GM23338 (cell line): ENCODE results near the gene TTC39A. TPM values are rescaled to one million over a fixed set of nuclear protein-coding genes. Genes with fewer than 3 reads are reported as not detected.

Experiments used
- ATAC-seq: fragments of 200-7000 bp; cut with Tn5 transposase; 3 replicates; pipeline ENCODE4 v1.9.1; 2020
- DNase-seq: peaks from one replicate; pipeline ENCODE4 v3.0.0-alpha.2; 2015; ENCODE audit warnings: low spot score
- H2AFZ ChIP-seq: fragments of 200-600 bp; sonication (generic); 2 replicates; pipeline ENCODE4 v1.8.0; 2016; ENCODE audit warnings: antibody characterized with exemption, mild to moderate bottlenecking, moderate library complexity
- H3F3A ChIP-seq: fragments of 200-600 bp; sonication (generic); replicated peaks from 2 replicates; pipeline ENCODE4 v1.8.0; 2017; ENCODE audit warnings: antibody characterized with exemption, mixed run types, low read depth
- H3K27ac ChIP-seq: fragments of 200-600 bp; sonication (generic); 2 replicates; pipeline ENCODE4 v1.6.1; 2016; ENCODE audit warnings: low read depth
- H3K27me3 ChIP-seq: fragments of 200-600 bp; sonication (generic); 2 replicates; pipeline ENCODE4 v1.8.0; 2016; ENCODE audit warnings: mild to moderate bottlenecking, mixed run types, moderate library complexity; ENCODE audit not compliant: insufficient read depth
- H3K36me3 ChIP-seq: fragments of 200-600 bp; sonication (generic); 2 replicates; pipeline ENCODE4 v1.8.0; 2016; ENCODE audit warnings: mild to moderate bottlenecking; ENCODE audit not compliant: insufficient read depth
- H3K4me1 ChIP-seq: fragments of 200-600 bp; sonication (generic); 2 replicates; pipeline ENCODE4 v1.8.0; 2016; ENCODE audit warnings: mild to moderate bottlenecking, moderate library complexity; ENCODE audit not compliant: insufficient read depth
- H3K4me2 ChIP-seq: fragments of 200-600 bp; sonication (generic); 2 replicates; pipeline ENCODE4 v1.7.1; 2017; ENCODE audit warnings: mixed run types
- H3K4me3 ChIP-seq: fragments of 200-600 bp; sonication (generic); 2 replicates; pipeline ENCODE4 v1.6.1; 2016; ENCODE audit warnings: mixed run types
- H3K79me2 ChIP-seq: fragments of 200-600 bp; sonication (generic); replicated peaks from 2 replicates; pipeline ENCODE4 v1.8.0; 2017; ENCODE audit warnings: mild to moderate bottlenecking; ENCODE audit not compliant: insufficient read depth
- H3K9me2 ChIP-seq: fragments of 200-600 bp; sonication (generic); 2 replicates; pipeline ENCODE4 v1.8.0; 2017; ENCODE audit not compliant: insufficient read depth
- H4K20me1 ChIP-seq: fragments of 200-600 bp; sonication (generic); replicated peaks from 2 replicates; pipeline ENCODE4 v1.8.0; 2017; ENCODE audit warnings: mild to moderate bottlenecking; ENCODE audit not compliant: insufficient read depth
- H3K27ac Mint-ChIP-seq: 2 replicates; pipeline ENCODE4 v1.8.0; 2020; ENCODE audit warnings: inconsistent platforms, mild to moderate bottlenecking, moderate library complexity, mixed read lengths
- H3K27me3 Mint-ChIP-seq: 3 replicates; pipeline ENCODE4 v1.8.0; 2022; ENCODE audit warnings: low read depth, mild to moderate bottlenecking, moderate library complexity, mixed read lengths, inconsistent platforms; ENCODE audit not compliant: insufficient read depth, poor library complexity
- H3K36me3 Mint-ChIP-seq: 3 replicates; pipeline ENCODE4 v1.8.0; 2021; ENCODE audit warnings: low read depth, mild to moderate bottlenecking, inconsistent platforms, moderate library complexity, mixed read lengths
- H3K4me1 Mint-ChIP-seq: 3 replicates; pipeline ENCODE4 v1.8.0; 2020; ENCODE audit warnings: mild to moderate bottlenecking, inconsistent platforms, mixed read lengths
- H3K4me3 Mint-ChIP-seq: 3 replicates; pipeline ENCODE4 v1.8.0; 2021; ENCODE audit warnings: moderate library complexity, mild to moderate bottlenecking, inconsistent platforms, mixed read lengths
- H3K9me3 Mint-ChIP-seq: 3 replicates; pipeline ENCODE4 v1.8.0; 2020; ENCODE audit warnings: moderate library complexity, mild to moderate bottlenecking, inconsistent platforms, mixed read lengths
- CREB1 ChIP-seq: fragments of 250-450 bp; sonication (Bioruptor Pico); IDR thresholded peaks from 2 replicates; pipeline ENCODE4 v1.5.0; 2020; ENCODE audit warnings: low read depth, mild to moderate bottlenecking, moderate library complexity
- EZH2 ChIP-seq: fragments of 200-600 bp; sonication (generic); IDR thresholded peaks from one replicate; pipeline ENCODE4 v1.8.0; 2017; ENCODE audit warnings: antibody characterized with exemption, mild to moderate bottlenecking, low read depth; ENCODE audit not compliant: unreplicated experiment
- EZH2phosphoT487 ChIP-seq: fragments of 200-600 bp; sonication (generic); IDR thresholded peaks from one replicate; pipeline ENCODE4 v1.8.1; 2018; ENCODE audit warnings: antibody characterized with exemption; ENCODE audit not compliant: unreplicated experiment
- NANOG ChIP-seq: IDR thresholded peaks from 2 replicates; pipeline ENCODE4 v1.6.1; 2016; ENCODE audit warnings: antibody characterized with exemption, borderline replicate concordance
- STAT1 ChIP-seq: IDR thresholded peaks from one replicate; pipeline ENCODE4 v1.6.1; 2016; ENCODE audit warnings: antibody characterized with exemption; ENCODE audit not compliant: unreplicated experiment
- ZNF114 ChIP-seq: fragments of 250-450 bp; sonication (Bioruptor Pico); IDR thresholded peaks from 2 replicates; pipeline ENCODE4 v1.5.0; 2020; ENCODE audit warnings: mild to moderate bottlenecking, moderate library complexity
- ZNF331 ChIP-seq: fragments of 250-450 bp; sonication (Bioruptor Pico); IDR thresholded peaks from 2 replicates; pipeline ENCODE4 v1.5.0; 2020; ENCODE audit warnings: low read depth, mild to moderate bottlenecking, moderate library complexity
- polyA plus RNA-seq: library from polyadenylated mRNA; unstranded; fragments of >200 nt; fragmentation: Nextera tagmentation; extraction: Ambion mirVana; gene quantifications from 2 replicates; pipeline ENCODE4 v1.2.1, GENCODE V29; 2016
- total RNA-seq: library from RNA; depleted of rRNA; stranded (reverse); fragments of >200 nt; shearing (Covaris generic); gene quantifications from 2 replicates; pipeline ENCODE4 v1.2.3, GENCODE V29; 2014
- TF ChIP-seq, protein P1 (sequence below): fragments of 250-450 bp; sonication (Bioruptor Pico); IDR thresholded peaks from 2 replicates; pipeline ENCODE4 v1.5.0; 2020; ENCODE audit warnings: mild to moderate bottlenecking, moderate library complexity
- TF ChIP-seq, protein P2 (sequence below): IDR thresholded peaks from one replicate; pipeline ENCODE4 v1.6.1; 2018; ENCODE audit warnings: antibody characterized with exemption; ENCODE audit not compliant: unreplicated experiment
- TF ChIP-seq, protein P3 (sequence below), 2 experiments: fragments of 200-600 bp in 1 of 2; sonication (generic) in 1 of 2; conservative IDR thresholded peaks; 2 replicates each; pipeline versions ENCODE4 v1.5.1 to v1.6.1; 2016 to 2017; ENCODE audit warnings: antibody characterized with exemption in 2 of 2, low read depth in 2 of 2, mild to moderate bottlenecking in 2 of 2, moderate library complexity in 1 of 2
- TF ChIP-seq, protein P4 (sequence below): IDR thresholded peaks from 2 replicates; pipeline ENCODE4 v1.6.1; 2016; ENCODE audit warnings: antibody characterized with exemption

The TTC39A gene
- total and polyA plus RNA-seq, 2 experiments from 2014 or later = 2.3 to 7.1 TPM

DNA sequence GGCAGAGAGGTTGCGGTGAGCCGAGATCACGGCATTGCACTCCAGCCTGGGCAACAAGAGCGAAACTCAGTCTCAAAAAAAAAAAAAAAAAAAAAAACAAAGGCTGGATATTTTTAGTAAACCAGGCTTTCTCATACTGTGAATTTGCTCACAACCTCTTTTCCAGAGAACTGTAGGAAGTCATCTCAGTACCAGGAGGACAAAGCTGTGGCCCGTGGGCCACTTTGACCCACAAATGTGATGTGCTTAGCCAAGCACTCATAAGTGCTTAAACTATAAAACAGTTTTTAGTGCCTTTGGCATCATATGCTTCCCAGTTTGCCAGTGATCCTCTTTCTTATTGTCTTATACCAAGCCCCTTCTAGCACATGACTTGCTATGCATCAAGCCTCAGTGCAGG lies 47.8 kb downstream of the TTC39A start (continued):
- TF ChIP-seq, protein P1, sequence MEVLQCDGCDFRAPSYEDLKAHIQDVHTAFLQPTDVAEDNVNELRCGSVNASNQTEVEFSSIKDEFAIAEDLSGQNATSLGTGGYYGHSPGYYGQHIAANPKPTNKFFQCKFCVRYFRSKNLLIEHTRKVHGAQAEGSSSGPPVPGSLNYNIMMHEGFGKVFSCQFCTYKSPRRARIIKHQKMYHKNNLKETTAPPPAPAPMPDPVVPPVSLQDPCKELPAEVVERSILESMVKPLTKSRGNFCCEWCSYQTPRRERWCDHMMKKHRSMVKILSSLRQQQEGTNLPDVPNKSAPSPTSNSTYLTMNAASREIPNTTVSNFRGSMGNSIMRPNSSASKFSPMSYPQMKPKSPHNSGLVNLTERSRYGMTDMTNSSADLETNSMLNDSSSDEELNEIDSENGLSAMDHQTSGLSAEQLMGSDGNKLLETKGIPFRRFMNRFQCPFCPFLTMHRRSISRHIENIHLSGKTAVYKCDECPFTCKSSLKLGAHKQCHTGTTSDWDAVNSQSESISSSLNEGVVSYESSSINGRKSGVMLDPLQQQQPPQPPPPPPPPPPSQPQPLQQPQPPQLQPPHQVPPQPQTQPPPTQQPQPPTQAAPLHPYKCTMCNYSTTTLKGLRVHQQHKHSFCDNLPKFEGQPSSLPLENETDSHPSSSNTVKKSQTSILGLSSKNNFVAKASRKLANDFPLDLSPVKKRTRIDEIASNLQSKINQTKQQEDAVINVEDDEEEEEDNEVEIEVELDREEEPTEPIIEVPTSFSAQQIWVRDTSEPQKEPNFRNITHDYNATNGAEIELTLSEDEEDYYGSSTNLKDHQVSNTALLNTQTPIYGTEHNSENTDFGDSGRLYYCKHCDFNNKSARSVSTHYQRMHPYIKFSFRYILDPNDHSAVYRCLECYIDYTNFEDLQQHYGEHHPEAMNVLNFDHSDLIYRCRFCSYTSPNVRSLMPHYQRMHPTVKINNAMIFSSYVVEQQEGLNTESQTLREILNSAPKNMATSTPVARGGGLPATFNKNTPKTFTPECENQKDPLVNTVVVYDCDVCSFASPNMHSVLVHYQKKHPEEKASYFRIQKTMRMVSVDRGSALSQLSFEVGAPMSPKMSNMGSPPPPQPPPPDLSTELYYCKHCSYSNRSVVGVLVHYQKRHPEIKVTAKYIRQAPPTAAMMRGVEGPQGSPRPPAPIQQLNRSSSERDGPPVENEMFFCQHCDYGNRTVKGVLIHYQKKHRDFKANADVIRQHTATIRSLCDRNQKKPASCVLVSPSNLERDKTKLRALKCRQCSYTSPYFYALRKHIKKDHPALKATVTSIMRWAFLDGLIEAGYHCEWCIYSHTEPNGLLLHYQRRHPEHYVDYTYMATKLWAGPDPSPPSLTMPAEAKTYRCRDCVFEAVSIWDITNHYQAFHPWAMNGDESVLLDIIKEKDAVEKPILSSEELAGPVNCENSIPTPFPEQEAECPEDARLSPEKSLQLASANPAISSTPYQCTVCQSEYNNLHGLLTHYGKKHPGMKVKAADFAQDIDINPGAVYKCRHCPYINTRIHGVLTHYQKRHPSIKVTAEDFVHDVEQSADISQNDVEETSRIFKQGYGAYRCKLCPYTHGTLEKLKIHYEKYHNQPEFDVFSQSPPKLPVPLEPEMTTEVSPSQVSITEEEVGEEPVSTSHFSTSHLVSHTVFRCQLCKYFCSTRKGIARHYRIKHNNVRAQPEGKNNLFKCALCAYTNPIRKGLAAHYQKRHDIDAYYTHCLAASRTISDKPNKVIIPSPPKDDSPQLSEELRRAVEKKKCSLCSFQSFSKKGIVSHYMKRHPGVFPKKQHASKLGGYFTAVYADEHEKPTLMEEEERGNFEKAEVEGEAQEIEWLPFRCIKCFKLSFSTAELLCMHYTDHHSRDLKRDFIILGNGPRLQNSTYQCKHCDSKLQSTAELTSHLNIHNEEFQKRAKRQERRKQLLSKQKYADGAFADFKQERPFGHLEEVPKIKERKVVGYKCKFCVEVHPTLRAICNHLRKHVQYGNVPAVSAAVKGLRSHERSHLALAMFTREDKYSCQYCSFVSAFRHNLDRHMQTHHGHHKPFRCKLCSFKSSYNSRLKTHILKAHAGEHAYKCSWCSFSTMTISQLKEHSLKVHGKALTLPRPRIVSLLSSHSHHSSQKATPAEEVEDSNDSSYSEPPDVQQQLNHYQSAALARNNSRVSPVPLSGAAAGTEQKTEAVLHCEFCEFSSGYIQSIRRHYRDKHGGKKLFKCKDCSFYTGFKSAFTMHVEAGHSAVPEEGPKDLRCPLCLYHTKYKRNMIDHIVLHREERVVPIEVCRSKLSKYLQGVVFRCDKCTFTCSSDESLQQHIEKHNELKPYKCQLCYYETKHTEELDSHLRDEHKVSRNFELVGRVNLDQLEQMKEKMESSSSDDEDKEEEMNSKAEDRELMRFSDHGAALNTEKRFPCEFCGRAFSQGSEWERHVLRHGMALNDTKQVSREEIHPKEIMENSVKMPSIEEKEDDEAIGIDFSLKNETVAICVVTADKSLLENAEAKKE = no peak
- no peak for TF ChIP-seq STAT1
- TF ChIP-seq, protein P2, sequence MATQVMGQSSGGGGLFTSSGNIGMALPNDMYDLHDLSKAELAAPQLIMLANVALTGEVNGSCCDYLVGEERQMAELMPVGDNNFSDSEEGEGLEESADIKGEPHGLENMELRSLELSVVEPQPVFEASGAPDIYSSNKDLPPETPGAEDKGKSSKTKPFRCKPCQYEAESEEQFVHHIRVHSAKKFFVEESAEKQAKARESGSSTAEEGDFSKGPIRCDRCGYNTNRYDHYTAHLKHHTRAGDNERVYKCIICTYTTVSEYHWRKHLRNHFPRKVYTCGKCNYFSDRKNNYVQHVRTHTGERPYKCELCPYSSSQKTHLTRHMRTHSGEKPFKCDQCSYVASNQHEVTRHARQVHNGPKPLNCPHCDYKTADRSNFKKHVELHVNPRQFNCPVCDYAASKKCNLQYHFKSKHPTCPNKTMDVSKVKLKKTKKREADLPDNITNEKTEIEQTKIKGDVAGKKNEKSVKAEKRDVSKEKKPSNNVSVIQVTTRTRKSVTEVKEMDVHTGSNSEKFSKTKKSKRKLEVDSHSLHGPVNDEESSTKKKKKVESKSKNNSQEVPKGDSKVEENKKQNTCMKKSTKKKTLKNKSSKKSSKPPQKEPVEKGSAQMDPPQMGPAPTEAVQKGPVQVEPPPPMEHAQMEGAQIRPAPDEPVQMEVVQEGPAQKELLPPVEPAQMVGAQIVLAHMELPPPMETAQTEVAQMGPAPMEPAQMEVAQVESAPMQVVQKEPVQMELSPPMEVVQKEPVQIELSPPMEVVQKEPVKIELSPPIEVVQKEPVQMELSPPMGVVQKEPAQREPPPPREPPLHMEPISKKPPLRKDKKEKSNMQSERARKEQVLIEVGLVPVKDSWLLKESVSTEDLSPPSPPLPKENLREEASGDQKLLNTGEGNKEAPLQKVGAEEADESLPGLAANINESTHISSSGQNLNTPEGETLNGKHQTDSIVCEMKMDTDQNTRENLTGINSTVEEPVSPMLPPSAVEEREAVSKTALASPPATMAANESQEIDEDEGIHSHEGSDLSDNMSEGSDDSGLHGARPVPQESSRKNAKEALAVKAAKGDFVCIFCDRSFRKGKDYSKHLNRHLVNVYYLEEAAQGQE = no peak
- TF ChIP-seq ZNF331 = no peak
- TF ChIP-seq CREB1 (CRISPR knock-in tag) = no peak
- no peak for TF ChIP-seq NANOG

DNA sequence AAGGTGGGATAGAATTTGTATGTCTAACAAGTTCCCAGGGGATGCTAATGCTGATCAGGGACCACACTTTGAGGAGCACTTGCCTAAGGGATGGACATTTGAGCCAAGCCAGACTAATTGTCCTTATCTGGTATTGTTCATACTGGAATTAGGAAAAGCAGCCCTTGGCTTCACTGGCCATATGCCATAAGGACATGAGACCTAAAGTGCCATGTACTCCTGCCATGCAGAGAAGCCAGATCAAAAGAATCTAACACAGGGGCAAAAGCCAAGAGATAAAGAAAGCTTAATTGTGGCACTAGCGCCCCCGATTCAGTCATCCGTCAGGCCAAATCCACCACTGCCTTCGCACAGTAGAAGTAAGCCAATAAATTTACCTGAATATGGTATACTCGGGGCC lies 48.6 kb downstream of the TTC39A start:
- Histone ChIP-seq H3K4me1 (no peaks in the 10 kb centered on the region), H3K4me2 (no peak overlapping the region), H2AFZ (no peak overlapping the region), H3F3A (no peaks in the 10 kb centered on the region; the same call in 1 of the 2 replicates), H3K79me2 (no peaks in the 10 kb centered on the region), H3K27ac (no peak overlapping the region), H3K36me3 (no peaks in the 10 kb centered on the region), H4K20me1 (peaks cover 2% of the 10 kb centered on the region; the same call in 1 of the 2 replicates), H3K27me3 (no peaks in the 10 kb centered on the region), H3K9me2 (no peaks in the 10 kb centered on the region), H3K4me3 (no peak overlapping the region)
- DNase-seq (no peak), ATAC-seq (no peak)
- H3K36me3 Mint-ChIP-seq = no peaks in the 10 kb centered on the region
- no peaks in the 10 kb centered on the region for H3K9me3 Mint-ChIP-seq
- no peak overlapping the region for H3K27ac Mint-ChIP-seq
- no peaks in the 10 kb centered on the region for H3K27me3 Mint-ChIP-seq
- no peaks in the 10 kb centered on the region for H3K4me1 Mint-ChIP-seq
- H3K4me3 Mint-ChIP-seq = no peak overlapping the region
- TF ChIP-seq, protein P3, sequence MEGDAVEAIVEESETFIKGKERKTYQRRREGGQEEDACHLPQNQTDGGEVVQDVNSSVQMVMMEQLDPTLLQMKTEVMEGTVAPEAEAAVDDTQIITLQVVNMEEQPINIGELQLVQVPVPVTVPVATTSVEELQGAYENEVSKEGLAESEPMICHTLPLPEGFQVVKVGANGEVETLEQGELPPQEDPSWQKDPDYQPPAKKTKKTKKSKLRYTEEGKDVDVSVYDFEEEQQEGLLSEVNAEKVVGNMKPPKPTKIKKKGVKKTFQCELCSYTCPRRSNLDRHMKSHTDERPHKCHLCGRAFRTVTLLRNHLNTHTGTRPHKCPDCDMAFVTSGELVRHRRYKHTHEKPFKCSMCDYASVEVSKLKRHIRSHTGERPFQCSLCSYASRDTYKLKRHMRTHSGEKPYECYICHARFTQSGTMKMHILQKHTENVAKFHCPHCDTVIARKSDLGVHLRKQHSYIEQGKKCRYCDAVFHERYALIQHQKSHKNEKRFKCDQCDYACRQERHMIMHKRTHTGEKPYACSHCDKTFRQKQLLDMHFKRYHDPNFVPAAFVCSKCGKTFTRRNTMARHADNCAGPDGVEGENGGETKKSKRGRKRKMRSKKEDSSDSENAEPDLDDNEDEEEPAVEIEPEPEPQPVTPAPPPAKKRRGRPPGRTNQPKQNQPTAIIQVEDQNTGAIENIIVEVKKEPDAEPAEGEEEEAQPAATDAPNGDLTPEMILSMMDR (conservative IDR thresholded peaks at IDR 0.05; ENCODE audit: low read depth in 2 of 2) = no peak
- no peak for TF ChIP-seq EZH2phosphoT487
- TF ChIP-seq ZNF114 (CRISPR knock-in tag) = no peak
- TF ChIP-seq ZNF331 = no peak
- no peak for TF ChIP-seq STAT1
- TF ChIP-seq, protein P4, sequence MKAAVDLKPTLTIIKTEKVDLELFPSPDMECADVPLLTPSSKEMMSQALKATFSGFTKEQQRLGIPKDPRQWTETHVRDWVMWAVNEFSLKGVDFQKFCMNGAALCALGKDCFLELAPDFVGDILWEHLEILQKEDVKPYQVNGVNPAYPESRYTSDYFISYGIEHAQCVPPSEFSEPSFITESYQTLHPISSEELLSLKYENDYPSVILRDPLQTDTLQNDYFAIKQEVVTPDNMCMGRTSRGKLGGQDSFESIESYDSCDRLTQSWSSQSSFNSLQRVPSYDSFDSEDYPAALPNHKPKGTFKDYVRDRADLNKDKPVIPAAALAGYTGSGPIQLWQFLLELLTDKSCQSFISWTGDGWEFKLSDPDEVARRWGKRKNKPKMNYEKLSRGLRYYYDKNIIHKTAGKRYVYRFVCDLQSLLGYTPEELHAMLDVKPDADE = no peak
- no peak for TF ChIP-seq EZH2
